ENCODE results near the gene BEND7.
A peak's percentile ranks its signal among the peaks of the same experiment; 100 is the strongest.

Gene BEND7

DNA sequence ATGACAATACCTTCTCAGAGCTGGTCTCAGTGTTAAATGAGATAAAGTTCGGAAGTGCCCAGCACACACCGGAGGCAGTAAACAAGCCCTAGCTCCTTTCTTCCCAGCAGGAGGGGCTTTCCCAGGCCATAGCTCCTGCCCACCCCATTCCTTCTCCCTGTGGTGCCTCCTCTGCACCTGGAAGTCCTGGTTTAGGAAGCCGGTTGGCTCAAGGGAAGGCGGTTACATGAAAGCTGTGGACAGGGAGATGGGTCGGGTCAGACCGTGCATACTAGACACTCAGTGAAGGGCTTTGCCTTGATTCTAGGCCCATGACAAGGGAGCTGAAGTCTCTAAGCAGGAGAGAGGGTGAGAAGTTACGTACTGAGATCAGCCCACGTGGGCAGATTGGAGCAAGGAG is 8.6 kb downstream of the BEND7 start:
- no peak for DNase-seq (ENCODE audit: low spot score)

DNA sequence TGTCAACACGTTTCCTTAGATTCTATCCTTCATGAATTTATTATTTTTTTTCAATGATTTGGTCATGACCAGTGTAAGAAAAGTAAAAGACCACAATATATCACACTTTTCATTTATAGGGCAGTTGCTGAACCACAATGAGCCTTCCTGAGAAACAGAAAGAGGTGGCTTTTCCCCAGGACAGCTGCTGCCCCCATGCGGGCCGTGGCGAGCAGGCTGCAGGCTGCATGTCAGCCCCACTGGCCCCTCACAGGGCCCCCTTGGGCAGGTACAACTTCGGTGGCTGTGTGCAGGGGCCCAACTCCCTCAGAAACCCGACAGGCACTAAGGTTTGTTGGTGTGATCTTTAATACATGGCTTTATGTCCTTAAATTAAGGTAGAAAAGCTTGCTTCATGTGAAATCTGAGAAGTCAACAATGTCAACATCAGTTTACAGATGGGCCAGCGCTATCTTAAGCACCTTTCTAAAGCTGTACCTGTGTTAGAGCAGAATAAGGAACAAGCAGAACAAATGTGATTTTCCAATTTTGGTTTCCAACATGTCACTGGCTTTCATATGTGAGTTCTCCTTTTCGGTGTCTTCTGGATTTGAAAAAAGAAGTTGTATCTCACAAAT is 10.6 kb downstream of the BEND7 start:
- no peak for DNase-seq (ENCODE audit: low spot score)

DNA sequence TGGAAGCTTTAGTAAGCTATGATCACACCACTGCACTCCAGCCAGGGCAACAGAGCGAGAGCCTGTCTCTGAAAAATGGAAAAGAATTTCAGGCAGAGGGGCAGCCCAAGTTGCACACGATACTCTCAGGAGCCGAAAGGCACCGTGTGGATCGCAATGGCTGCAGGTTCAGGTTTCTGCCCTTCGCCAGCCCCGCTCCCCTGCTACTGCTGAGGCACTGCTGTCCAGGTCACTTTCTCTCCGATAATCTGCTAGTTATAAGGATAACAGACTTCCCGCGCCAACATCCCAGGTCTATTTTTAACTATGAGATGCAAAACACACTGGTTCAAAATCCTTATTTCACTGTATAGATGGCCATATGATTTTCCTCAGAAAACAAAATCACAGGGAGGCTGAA is 11.1 kb downstream of the BEND7 start:
- no peak for DNase-seq (ENCODE audit: low spot score)

DNA sequence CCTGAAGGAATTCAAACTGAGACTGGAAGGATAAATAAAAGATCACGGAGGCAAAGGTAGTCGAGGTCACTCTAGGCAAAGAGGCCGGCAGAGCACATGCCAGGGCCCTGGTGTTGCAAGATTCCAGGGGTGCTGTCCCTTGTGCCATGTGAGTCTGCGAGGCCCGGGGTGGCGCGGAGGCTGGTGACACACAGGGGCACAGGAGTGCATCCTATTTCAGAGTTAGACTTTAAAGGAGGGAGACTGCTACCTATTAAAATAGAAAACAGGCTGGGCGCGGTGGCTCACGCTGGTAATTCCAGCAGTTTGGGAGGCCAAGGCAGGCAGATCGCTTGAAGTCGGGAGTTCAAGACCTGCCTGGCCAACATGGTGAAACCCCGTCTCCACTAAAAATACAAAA is 12.6 kb downstream of the BEND7 start:
- DNase-seq (ENCODE audit: low spot score), result no peak

DNA sequence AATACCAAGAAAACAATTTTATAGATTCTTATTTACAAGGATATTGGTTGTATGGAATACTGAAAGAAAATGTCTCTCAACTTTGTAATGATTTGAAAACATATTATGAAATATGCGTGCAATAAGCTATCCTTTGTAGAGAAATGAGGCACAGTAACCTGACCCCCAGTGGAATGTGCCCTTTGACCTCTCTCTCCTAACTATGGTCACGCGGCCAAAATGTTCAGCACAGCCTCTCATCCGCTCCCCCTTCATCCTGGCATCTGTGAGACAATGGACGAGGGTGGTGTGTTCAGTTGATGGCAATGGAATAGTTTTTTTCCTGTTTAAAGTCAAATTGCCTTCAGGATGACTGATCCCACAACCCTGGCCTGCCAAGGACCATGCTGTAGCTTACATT is 13.3 kb downstream of the BEND7 start:
- no peak for DNase-seq (ENCODE audit: low spot score)

DNA sequence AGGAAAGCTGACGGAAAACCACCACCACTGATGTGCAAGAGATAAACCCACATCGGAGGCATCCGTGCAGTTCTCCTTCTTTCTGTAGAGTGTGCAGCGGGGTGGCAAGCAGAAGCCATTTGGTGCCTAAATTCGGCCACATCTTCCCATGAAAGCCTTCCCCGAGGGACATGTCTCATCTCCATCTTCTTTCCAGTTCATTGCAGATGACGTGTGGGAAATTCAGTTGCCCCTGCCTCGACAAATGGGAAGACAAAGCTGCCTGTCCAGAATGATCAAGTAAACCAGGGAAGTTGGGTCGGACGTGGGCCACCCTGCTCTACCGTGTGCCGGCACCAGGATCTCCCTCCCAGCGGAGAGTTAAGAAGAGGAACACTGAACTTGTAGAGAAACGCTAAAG is 14.5 kb downstream of the BEND7 start:
- DNase-seq (ENCODE audit: low spot score), result no peak

DNA sequence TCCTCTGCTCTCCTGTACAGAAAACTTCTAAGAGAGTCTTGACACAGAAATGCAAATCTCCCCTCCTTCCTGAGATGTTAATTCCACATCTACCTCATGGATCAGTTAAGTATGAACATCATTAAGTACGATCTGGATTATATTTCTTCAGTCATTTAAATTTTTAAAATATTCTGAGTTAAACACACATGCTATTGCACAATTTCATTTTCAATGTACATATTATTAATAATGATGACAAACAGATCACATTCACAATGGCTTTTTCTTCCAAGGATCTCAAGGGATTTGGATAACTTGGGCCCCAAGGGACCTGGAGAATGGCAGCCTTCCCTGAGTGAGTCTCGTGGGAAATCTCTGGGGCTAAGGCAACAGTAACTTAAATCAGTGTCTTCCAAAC is 16.2 kb downstream of the BEND7 start:
- DNase-seq (ENCODE audit: low spot score), result no peak

DNA sequence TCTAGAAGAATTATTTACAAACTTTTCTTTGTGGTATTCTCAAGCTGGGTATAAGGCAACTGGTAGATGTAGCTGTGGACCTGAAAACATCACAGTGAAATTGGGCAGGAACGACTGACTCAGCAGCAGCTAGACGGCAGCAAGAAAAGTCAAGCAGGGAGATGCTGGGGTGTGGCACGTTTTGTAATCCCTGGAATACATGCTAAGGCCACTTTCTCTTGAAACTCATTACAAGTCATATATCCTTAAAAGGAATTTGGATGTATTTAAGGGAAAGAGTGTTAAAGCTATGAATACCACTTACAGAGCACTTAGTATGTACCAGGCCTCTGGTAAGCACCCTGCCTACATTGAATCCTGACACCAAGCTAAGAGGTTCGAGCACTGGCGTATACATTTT is 17.4 kb downstream of the BEND7 start:
- no peak for DNase-seq (ENCODE audit: low spot score)

DNA sequence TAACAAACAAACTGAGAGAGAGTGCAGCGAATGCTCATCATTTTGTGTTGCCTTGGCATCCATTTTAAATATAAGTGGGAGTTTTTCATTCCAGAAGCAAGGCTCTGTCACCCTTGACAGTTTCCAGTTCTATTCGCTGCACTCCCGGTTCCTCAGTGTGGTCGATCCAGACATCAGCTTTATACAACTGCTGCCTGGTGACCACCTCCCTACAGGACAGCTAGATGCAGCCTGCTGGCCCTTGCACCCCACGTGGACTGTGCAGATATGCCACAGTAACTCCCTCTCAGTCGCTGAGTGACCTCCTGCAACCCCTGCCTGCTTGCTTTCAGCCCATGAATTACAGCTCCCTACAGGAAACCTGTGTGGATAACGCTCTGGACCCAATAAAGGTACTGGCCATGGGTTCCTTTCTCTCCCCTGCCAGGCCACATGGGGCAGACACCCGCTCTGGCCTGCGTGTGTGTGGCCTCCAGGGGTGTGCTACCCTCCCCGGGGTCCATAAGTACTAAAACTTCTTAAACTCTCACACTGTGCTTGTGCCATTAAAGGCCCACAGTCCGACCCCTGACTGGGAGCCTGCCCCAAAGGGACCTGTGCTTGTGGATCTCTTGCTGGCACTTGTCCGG is 23.6 kb downstream of the BEND7 start:
- no peak for DNase-seq (ENCODE audit: low spot score)

DNA sequence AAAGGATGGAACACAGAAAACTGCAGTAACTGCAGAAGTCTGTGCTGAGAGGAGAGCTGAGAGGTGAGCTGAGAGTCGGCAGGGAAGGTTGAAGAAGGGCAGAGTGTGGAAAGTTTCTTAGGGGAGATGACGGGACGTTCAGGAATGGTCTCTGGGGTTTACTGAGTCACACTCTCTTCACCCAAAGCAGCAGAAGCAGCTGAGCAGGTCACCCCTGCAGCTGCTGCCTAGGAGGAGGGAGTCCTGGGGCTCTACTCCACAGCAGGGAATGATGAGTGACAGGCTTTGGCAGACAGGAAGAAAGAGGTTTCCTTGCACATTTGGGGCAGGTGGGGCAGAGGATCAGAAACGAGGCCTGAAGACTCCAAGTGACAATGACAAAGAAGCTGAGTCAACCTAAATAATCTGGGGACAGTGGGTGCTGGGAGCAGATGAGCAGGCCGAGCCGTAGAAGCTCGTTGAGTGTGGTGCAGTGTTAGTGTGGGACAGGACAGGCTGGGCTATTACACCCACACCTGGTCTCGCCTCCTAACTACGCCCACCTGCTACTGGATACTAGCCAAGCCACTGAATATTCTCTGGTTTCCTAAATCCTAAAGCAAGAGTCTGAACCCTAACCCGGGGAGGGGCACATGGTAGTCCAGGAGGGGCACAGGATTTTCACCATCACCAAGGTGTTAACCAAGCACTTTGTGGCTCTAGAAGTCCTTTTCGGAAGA is 24.9 kb downstream of the BEND7 start:
- no peak for DNase-seq (ENCODE audit: low spot score)

DNA sequence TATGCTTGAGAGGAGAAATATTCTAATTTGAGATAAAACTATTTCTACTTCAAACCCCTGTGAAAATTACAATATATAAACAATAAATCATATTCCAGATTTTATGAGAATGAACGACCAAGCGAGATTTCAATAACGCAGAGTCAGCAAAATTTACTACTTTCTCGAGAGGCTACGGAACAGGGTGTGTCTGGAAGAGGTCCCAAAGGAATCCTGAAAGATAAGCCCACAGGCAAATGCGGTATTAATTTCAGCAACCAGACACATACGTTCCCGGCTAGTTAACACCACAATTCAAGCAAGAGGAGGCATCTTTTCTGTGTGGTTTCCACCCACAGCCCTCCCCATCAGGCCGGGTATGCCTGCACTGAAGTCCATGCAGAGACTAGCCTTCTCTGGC is 26.4 kb downstream of the BEND7 start:
- DNase-seq (ENCODE audit: low spot score), result no peak

DNA sequence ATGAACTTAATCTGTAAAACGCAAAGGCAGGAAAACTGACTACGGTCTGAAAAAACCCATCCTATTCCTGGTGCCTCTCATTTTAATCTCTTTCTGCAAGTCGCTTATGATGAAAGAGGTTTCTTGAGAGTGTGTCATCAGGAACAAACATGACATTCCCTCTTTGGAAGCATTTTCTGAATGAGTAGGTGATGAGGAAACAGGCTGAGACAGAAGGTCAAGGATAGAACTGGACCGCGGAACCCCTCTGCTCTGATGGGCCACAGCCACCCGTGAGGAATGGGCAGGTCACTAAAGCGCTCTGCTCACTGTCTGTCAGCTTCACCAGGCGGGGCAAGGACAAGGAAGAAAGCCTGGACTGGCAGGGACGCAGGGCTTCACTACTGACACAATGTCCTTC is 28.6 kb downstream of the BEND7 start:
- DNase-seq (ENCODE audit: low spot score), result no peak

DNA sequence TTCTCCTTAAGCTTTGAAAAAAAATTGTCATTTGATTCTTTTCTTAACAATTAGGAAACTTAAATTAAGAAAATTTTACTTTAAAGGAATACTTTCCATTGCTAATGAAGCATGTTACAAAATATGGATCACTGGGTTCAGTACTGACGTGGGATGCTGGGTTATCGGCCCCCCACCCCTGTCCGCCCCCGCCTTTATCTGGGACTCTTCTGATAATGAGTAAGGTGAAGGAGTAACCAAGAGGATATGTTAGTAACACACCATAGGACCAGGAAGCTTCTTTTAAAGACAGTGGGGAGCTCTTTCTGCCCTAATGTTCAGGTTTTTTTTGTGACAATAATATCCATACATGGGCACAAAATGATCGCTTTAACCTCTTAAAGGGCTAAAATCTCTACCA is 29.7 kb downstream of the BEND7 start:
- no peak for DNase-seq (ENCODE audit: low spot score)

DNA sequence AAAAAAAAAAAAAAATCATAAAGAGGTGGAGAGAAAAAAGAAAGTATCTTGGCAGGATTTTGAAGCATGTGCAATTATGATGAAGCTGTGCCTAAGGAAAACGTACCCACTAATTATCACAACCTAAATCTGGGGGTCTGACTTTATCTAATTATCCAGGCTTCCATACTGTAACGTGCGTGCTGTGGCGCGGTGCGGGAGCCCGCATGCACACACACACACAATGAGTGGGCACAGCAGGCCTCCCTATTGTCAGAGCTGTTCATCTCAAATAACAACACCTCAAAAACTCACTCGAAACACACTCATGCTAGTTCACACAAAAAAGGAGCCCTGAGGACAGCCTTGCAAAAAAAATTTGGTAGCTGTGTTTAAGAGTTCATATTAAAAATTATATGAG is 31.9 kb downstream of the BEND7 start:
- DNase-seq (ENCODE audit: low spot score), result no peak

DNA sequence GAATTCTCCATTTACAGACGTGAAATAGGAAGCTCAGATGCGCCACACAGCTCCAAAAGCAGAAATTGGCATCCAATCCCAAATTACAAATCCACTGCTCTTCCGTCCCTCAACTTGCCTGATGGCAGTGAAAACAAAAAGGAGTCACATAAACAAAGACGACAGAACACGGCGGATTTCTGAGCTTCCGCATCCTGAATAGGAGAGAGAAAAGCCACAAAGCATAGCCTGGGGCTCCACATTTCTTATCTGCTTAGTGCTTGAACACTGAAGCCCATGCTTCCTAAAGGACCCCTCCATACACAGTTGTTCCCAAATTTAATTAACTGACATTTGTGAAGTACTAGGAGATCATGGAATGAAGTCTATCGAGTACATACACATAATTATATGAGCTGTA is 32.6 kb downstream of the BEND7 start:
- no peak for DNase-seq (ENCODE audit: low spot score)

DNA sequence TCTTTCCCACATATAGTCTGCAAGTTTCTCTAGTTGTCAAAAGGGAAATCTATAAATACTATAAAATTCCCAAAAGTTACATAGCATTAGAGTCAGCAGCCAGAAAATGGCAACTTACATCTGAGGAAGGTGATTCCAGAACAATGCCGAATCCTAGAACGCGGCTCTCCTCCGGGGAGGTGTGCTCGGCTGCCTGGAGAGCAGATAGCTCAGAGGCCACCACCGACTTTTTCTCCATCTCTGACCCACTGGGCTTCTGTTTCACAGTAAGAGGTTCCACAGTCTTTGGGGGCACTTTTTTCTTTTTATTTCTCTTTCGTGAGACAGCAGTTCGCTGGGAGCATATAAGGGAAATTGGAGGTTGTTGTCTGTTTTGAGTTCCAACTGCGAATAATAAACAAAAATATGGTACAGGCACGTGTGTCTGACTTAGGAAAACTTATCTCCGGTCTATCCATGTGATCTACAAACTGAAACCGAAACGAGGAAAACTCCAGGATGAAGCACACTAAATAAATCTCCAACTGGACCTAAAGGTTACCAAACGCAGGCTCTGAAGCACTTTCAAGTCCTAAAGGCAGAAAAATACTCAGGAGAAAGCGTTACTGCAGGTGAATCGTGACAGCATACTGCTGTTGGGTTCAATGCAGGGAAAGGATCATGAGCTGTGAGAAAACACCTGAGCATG is 36.2 kb downstream of the BEND7 start:
- DNase-seq (ENCODE audit: low spot score), result no peak

DNA sequence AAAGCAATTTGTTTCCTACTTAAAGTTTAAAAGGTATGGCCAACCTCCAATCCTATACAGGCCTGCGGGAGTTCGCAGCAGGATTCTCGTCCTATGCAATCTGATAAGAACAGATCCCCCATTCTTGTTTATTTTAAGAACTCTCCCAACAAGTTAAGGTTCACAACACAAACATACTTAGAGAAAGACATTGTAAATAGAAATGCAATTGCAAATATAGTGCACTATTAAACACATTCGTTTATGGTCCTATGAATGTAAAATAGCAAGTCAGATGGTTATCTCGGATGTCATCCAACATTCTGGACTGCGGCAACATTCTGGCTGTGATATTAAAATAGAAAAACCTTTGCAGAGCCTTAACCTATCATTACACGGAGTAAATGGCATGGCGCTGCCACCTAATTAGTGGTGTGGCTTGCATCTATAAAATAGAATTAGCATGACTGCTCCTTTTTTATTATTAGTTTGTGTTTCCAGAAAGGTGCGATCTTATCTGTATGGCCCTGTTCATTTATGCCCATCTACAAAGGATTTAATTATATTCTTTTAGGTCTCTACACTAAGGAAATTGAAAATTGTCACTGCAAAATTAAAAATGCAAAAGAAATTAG is 37.0 kb downstream of the BEND7 start:
- no peak for DNase-seq (ENCODE audit: low spot score)

DNA sequence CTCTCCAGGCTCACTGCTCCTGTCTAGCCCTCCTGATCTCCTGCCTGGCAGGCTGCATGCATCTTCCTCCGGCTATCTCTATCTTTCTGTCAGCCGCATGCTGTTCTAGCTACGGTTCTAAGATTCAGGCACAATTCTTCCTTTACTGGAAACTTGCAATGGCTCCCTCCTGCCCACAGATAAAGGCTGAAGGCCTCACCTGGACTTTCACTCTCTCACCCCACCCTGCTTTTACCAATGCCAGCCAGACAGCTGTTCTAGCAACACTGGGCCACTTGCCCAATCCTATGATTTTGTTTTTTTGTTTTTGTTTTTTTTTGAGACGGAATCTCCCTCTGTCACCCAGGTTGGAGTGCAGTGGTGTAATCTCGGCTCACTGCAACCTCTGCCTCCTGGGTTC is 38.3 kb downstream of the BEND7 start:
- no peak for DNase-seq (ENCODE audit: low spot score)

DNA sequence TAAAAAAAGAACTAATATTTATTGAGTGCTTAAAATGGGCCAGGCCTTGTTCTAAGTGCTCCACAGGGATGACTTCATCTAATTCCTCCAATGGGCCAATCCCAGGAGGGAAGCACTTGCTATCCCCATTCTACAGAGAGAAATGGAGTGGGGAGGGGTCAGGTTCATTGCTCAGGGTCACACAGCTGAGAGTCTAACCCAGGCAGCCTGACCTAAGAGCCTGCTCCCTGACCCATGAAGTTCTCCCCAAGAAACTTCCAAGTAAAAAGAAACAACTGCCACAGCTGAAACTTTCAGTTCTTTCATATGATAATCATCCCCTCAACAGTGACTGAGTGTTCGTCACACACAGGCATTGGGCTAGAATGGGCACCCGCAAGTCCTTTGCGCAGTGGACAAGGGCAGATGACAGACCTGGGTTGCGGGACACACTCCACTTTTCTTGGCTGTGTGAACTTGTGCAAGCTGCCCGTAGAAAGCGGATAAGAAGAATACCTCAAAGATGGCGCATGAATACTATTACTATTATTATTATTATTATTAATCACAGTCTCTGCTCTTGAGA is 39.7 kb downstream of the BEND7 start:
- DNase-seq (ENCODE audit: low spot score), result no peak

DNA sequence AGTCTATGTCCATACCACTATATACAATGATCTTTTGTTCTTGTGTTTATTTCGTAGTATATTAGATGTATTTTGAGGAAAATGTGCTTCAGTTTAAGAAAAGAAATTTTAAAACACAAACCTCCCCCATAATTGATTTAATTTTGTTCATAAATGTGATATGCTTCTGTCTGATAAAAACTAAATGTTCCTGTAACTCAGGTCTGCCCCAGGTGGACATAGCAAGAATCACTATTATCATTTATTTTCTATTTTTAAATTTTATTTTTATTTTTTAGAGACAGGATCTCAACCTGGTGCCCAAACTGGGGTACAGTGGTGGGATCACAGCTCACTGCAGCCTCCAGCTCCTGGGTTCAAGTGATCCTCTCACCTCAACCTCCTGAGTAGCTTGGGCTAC is 43.2 kb downstream of the BEND7 start:
- peak; percentile 12 for DNase-seq (ENCODE audit: low spot score)

DNA sequence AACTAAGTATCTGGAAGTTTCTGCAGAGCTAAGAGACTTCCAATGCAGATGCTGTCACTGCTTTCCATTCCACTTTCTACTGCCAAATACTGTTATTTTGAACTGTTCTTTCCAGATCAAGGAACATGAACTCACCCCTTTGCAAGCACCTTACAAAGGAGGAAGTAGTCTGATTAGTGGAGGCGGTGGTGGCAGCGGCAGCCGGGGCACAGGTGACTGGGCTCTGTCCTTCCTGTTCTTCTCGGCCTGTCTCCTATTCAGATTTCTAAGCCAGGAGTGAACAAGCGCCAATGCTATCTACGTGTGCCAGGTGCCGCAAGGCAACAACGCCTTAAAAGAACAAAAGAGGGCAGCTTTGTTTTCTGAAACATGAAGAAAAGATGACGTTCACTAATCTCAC is 44.9 kb downstream of the BEND7 start:
- peak; percentile 63 for DNase-seq (ENCODE audit: low spot score)

DNA sequence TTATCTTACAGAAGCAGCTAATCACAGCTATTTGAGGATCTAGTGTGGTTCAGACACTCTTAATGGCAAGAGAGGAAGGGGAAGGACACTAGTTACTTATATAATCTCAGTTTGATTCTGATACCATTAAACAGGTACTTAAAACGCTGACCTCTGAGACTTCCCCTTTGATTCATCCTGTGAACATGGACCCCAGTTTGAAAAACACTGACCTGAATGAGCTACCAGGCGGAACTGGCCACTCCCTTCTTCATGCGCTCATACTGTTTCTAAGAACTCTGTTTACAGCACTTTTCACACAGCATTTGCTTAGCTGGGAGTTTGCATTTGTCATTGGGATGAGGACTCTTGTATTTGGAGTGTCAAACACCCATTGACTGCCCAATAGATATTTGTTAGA is 45.7 kb downstream of the BEND7 start:
- DNase-seq (ENCODE audit: low spot score), result no peak

Measured in germinal center (tissue), 1 donor.